ENCODE results near the gene RBM38.

The RBM38 gene

GRCh38 chr20:57449398-57450354 lies 58.5 kb downstream of the RBM38 start:
- CTCF ChIA-PET: interaction anchor here (0.6 to 1.0 kb wide), 2 partner anchors 22 to 35 kb away, joined by 4 read pairs; no protein-coding TSS in a partner anchor
- POLR2A ChIA-PET (ENCODE audit: low non-redundant PET): no interaction called here
- no peak for DNase-seq (ENCODE audit: low spot score)
- no peak overlapping the region for H3K27ac ChIP-seq
- no peak for TF ChIP-seq CTCF (conservative IDR thresholded peaks at IDR 0.05; ENCODE audit: low read depth)

DNA sequence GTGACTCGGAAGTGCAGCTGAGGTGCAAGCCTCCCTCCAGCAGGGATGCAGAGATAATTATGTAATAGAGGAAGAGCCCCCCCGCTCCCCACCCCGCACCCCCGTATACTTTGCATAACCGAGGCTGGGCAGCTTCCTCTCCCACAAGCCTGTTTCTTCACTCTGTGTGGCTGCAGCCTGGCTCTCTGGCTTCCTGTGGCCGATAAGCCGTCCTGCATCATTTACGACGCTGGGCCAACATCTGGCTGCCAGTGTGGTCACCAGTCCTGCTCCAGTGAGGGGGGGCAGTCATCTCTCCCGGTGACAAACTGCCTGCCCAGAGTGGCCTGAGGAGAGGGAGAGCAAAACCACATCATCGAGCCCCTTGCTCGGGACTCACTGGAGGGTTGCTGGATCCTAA lies 59.2 kb downstream of the RBM38 start:
- TF ChIP-seq CTCF (conservative IDR thresholded peaks at IDR 0.05; ENCODE audit: low read depth): no peak
- no peak for DNase-seq (ENCODE audit: low spot score)
- no peak overlapping the region for H3K27ac ChIP-seq
- ChIA-PET CTCF (no interaction called here), POLR2A (ENCODE audit: low non-redundant PET) (no interaction called here)

- no peak overlapping the region for H3K27ac ChIP-seq
- DNase-seq (ENCODE audit: low spot score): no peak
- no peak for TF ChIP-seq CTCF (conservative IDR thresholded peaks at IDR 0.05; ENCODE audit: low read depth)
- ChIA-PET CTCF (no interaction called here), POLR2A (ENCODE audit: low non-redundant PET) (no interaction called here)
These were observed 59.7 kb downstream of the RBM38 start for GRCh38 chr20:57450931-57451330.

DNA sequence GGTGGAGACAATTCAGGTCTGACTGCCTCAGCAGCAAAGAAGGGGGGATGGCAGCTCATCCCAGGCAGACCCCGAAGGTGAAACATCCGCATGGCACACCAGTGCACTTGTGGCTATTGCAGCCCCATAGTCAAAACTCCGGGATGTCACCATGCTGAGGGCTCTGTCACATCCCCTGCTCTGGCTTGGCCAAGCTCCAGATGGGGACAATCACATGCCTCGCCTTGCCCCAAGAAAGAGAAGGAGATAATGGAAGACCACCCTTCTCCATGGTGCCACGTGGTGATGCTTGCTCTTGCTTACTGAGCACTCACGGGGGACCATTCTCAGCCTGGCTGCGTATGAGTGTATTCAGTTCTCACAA lies 60.2 kb downstream of the RBM38 start:
- CTCF ChIA-PET: no interaction called here

DNA sequence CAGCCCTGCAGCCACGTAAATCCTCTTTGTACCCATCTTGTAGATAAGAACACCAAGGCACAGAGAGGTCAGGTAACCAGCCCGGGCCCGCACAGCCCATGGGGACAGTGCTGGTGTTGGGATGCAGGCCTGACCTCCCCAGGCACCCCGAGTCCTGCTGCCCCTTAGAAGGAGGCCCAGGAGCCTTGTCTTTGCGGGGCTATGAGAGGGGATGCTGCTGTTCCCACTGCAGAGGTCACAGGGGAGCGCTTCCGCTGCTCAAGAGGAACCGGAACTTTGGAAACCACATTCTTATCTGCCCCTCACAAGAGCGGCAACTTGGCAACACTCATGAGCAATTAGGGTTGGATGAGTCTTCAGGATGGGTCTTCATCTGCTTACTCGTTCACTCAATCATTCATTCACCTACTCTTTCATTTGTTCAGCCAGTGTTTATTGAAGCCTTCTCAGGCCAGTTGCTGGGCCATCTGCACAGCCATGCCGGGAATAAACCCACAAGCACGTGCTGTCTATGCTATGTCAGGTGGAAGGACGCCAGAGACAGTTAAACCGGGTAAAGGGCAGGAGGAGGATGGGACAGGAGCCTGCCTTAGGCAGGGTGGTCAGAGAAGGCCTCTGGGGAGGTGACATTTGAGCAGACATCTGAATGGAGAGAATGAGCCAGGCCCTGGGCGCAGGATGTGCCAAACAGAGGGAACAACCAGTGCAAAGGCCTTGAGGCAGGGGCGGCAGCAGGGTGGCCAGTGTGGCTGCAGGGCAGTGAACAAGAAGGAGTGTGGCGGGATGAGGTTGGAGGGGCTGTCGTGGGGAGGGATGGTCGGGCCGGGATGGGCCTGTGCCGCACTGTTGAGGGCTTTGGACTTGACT lies 60.8 kb downstream of the RBM38 start:
- no peak overlapping the region for H3K27ac ChIP-seq
- ChIA-PET POLR2A (ENCODE audit: low non-redundant PET) (no interaction called here), CTCF (no interaction called here)
- TF ChIP-seq CTCF (conservative IDR thresholded peaks at IDR 0.05; ENCODE audit: low read depth): no peak
- DNase-seq (ENCODE audit: low spot score): no peak

More for the DNA sequence above, 60.2 kb downstream of the RBM38 start:
- H3K27ac ChIP-seq: no peak overlapping the region
- no peak for DNase-seq (ENCODE audit: low spot score)
- POLR2A ChIA-PET (ENCODE audit: low non-redundant PET): no interaction called here
- no peak for TF ChIP-seq CTCF (conservative IDR thresholded peaks at IDR 0.05; ENCODE audit: low read depth)

DNA sequence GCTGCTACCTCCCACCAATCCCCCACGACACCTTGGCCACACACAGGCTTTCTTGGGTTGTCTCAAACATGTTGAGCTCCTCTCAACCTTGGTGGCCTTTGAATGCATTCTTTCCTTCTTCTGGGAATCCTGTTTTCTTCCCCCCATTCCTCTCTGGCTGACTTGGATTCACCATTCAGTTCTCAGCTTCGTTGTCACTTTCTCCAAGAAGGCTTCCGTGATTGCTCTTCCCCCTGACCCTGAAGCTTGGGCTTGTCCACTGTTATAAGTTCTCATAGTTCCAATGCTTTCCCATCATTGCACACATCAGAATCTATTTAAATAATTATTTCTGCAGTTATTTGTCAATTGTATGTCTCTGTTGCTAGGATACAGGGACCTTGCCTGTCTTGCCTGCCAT lies 64.2 kb downstream of the RBM38 start:
- no peak overlapping the region for H3K27ac ChIP-seq
- POLR2A ChIA-PET (ENCODE audit: low non-redundant PET): no interaction called here
- no peak for TF ChIP-seq CTCF (conservative IDR thresholded peaks at IDR 0.05; ENCODE audit: low read depth)
- DNase-seq (ENCODE audit: low spot score): no peak
- CTCF ChIA-PET: interaction anchor here (0.6 to 0.9 kb wide), 4 partner anchors 14 to 446 kb away, joined by 3 to 5 read pairs (median 4); no protein-coding TSS in a partner anchor
